Endometrial microvascular endothelial cells (primary cell): ENCODE data around the gene GCSH. TPM values are rescaled to one million over a fixed set of nuclear protein-coding genes. Genes with fewer than 3 reads are reported as not detected.

Experiments
- in situ Hi-C: cut with HindIII; loops from 2 replicates; pipeline ENCODE4 v1.10.0; 2017; ENCODE audit warnings: low sequenced_read_pairs, low pct_unique_long_range_greater_than_20kb; ENCODE audit errors: inconsistent ontology term
- total RNA-seq: library from RNA; depleted of rRNA; stranded (reverse); fragments of >200 nt; gene quantifications from one replicate; pipeline ENCODE4 v1.2.3, GENCODE V29; 2015; ENCODE audit errors: inconsistent ontology term

GCSH gene
- total RNA-seq, 1 donor from 2014 or later, result 27.0 TPM

DNA sequence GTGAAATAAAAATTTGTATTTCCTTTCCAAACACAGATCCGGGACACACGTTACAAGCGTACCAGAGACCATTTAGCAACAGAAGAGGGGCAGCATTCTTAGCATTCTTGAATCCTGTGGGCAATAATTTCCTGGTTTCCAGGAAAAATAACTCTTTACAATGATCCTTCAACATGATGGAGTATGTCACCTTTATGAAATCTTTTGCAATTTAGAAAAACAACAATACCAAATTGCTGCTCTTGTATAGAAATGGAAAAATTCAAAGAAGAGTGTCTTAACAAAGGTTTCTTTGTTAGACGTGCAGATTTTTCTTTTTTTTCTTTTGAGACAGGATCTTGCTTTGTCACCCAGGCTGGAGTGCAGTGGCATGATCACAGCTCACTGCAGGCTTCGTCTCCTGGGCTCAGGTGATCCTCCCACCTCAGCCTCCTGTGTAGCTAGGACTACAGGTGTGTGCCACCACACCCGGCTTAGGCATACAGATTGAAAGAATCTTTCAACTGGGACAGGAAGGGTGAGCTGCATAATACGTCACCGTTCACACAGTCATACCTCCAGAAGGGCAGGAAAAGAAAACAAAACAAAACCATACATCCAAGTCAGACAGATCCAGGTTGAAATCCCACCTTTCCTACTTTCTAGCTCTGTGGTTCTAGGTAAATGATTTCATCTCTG lies 10.8 kb upstream of the GCSH start:
- in situ Hi-C loops, result no loop called here

DNA sequence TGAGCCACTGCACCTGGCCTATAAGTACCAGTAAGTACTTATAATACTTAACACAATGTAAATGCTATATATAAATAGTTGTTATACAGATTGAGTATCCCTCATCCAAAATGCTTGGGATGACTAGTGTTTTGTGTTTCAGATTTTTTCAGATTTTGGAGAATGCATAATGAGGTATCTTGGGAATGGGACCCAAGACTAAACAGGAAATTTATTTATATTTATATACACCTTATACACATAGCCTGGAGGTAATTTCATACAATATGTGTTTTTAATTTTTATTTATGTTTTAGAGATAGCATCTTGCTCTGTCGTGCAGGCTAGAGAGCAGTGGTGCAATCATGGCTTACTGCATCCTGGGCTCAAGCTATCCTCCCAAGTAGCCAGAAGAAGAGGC lies 9.8 kb upstream of the GCSH start:
- in situ Hi-C loops, result no loop called here

GRCh38 chr16:81101702-81102101 lies 5.5 kb upstream of the GCSH start:
- in situ Hi-C loops, result no loop called here

DNA sequence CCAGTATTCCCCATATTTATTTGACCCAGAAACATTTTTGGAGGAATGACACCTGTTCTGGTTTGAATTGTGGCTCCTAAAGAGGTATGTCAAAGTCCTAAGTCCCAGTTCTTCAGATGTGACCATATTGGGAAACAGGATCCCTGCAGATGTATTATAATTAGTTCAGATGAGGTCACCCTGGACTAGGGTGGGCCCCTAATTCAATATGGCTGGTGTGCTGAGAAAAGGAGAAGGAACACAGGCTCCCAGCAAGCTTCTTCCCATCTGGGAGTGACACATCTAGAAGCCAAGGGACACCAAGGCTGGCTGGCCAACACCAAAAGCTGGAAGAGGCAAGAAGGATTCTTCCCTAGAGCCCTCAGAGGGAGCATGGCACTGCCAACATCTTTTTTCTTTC lies 3.8 kb upstream of the GCSH start:
- in situ Hi-C loops, result no loop called here

DNA sequence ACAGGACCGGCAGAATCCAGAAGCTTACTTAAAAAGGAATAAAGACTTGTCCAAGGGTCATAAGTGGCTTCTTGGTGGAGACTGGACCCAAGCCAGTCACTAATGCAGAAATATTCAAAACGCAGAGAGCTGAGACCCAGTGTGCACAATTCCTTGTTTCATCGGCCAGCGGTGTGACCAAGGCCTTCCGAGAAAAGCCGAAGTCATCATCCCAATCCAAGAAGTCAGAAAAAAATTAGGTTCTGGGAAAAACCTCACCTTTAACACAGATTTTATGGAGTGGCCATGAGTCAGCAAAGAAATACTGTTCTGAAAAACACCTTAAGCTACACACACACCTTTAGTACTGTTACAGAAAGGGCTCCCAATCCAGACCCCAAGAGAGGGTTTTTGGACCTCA lies 1.0 kb upstream of the GCSH start:
- in situ Hi-C loops, result no loop called here

DNA sequence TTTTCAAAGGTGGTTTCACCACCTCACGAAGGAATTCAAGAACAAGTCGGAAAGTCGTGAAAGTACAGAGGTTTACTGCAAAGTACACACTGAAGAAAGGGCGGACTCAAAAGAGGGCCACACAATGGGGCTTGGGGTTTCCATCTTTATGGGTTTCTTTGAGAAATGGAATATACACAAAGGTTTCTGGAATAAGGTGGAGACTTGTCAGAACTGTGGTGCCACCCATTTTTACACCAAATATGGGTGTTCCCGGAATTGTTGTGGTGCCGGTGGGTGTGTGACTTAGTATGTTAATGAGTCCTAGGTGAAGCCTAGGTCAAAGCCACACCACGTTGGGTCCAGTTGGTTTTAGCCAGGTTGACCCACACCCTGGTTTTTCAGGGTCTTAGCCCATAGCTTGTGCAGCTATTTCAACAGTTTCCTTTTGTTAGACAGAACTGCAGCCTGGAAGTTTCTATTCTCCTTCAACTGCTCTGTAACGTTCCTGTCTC lies 567 bp upstream of the GCSH start:
- in situ Hi-C loops, result no loop called here

GRCh38 chr16:81095653-81095952 lies 592 bp downstream of the GCSH start:
- in situ Hi-C loops, result no loop called here

DNA sequence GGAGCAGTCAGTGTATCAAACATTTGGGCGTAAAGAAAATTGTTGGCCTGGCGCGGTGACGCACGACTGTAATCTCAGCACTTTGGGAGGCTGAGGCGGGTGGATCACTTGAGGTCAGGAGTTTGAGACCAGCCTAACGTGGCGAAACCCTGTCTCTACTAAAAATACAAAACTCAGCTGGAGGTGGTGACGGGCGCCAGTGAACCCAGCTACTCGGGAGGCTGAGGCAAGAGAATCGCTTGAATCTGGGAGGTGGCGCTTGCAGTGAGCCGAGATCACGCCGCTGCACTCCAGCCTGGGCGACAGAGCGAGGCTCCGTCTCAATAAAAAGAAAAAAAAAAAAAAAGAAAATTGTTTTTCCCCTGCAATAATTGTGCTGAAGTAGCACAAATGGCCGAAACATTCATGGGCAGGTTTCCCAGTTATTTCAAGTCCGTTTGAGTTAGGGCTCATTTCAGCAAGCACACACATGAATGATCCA lies 1.4 kb downstream of the GCSH start:
- in situ Hi-C loops, result no loop called here

DNA sequence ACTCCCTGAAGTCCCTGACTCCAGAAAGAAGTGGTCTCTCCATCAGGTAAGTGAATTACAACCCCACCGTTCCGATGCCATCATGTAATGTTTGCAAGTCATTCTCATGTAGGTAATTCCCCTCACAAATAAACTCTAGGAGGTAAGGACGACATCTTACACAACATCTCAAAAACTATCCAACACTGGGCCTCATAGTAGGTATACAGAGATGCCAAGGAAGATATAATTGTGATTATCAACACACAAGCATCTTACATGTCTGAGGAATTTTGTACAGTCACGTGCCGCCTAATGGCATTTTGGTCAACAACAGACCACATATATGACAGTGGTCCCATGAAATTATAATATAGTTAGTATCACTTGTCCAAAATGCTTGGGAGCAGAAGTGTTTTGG lies 7.4 kb downstream of the GCSH start:
- in situ Hi-C loops, result no loop called here

- in situ Hi-C loops, result no loop called here
Measured at GRCh38 chr16:81081014-81081413, 15.2 kb downstream of the GCSH start.

DNA sequence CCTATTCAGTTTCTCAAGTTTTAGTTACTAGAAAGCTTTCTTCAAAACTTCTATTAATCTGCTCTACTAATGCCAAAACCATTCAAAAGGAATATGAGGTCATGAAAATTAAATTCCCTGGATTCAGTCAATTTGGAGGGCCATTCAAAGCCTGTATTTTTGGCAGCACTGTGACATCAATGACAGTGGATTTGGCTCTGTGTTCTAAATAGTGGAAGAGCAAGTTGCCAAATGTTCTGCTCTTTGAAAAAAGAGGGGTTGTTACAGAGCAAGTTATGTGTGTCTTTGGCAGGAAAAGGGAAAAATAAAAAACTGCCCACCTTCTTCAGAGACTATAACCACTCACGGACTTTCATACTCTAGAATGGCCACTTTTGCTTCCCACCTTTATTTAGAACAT lies 16.0 kb downstream of the GCSH start:
- in situ Hi-C loops, result no loop called here

- in situ Hi-C loops, result no loop called here
Measured at GRCh38 chr16:81077076-81077940, 18.9 kb downstream of the GCSH start, which contains the start of gene C16orf46. TSS of gene C16orf46 (minus strand) at chr16:81077238. CDS start at chr16:81063955, 13,283 bp downstream.

DNA sequence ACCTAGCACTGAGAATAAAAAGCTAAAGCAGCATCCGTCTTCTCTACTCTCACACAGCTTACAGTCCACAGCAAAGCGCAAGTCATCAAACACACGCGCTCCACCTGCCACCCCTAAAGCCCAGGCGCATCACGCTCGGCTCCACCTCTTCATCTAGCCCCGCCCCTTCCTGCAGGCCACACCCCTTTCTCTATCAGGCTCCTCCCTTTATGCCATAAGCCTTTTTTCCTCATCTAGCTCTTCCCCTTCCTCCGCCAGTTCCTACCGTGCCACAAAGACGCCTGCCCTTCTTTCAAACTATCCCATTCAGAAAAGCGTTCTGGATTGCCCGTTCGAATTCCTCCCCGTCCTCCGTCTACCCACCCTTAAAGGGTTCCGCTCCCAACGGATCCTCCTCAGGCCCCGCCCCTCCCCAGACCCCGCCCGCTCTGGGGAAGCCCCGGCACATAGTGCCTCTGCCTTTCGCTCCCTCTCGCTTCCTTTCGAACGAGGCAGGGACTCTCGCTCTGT lies 19.6 kb downstream of the GCSH start:
- in situ Hi-C loops, result no loop called here

DNA sequence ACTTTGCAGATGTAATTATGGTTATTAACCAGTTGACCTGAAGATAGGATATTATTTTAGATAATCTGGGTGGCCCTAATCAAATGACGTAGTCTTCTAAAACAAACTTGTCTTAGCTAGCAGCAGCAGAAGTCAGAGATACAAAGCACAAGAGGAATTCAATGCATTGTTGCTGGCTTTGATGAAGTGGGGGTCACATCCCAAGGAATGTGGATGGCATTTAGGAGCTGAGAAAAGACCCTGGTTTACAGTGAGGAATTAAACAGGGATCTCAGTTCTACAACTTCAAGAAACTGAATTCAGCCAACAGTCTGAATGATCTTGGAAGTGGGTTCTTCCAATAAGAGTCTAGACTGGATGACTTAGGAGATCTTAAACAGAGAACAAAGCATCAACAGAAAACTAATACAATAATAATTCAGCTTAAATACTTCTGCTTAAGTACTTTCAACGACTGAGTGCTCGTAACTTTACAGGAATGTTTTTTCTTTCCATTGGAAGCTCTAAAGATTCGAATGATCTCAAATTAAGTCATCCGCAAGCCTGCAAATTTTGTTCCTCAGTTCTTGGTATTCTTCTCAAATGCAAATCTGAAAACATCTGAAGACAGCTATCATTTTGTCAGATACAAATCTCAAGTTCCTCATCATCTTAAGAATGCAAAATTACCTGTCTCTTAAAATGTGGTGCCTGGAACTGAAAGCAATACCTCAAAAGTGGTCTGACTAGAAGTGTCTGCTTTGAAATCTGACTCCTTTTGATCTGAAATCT lies 22.4 kb downstream of the GCSH start:
- in situ Hi-C loops, result no loop called here

DNA sequence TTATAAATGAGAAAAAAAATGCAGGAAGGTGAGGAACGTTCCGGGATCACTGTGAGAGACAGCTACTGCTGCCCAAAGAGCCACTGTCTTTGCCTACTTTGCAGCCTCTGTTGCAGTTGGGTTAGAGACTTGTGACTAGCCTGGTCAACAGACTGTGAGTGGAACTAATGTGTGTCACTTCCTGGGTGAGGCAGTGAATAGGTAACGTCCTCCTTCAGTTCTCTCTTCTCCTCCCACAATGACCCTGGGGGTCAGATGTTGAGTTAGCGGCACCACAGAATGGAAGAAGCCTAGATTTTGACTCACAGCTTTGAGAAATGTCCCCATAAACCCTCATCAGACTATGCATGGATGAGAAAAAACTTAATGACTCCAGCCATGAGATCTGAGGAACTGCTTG lies 24.4 kb downstream of the GCSH start:
- in situ Hi-C loops, result no loop called here

DNA sequence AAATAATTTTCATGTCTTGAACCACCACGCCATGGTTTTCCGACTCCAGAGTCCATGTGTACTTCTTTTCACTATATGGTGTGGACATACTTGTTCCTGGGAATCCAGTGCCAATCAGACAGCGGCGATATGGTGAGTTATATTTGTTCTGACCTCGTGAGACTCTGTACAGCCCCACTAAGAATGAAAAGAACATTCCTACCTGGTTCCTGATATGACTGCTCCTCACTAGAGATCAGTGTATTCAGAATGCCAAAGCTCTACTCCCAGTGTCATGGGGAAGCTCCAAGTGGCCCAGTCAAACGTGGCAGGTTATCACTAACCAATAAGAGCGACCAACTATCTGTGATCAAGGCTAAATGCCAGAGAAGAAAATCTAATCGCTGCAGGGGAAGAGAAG lies 25.2 kb downstream of the GCSH start:
- in situ Hi-C loops, result no loop called here

DNA sequence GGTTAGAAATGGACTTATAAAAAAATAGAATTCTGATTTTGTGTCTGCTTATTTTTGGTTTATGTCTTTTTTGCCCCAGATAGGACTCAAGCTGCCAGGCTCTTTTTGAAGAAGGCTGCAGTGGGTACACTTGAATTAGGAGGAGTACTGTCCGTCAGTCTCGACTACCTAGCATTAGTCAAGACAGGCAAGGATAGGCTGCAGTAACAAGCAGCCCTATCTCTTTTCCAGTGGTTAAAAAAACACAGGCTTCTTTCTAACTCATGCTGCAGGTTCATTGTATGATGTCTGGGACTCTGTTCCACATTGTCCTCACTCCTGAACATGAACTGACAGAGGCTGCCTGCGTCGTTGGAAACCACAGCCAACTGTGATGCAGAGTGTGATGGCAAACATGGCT lies 27.1 kb downstream of the GCSH start:
- in situ Hi-C loops, result no loop called here

GRCh38 chr16:81067166-81067565 lies 29.0 kb downstream of the GCSH start:
- in situ Hi-C loops, result no loop called here

GRCh38 chr16:81066681-81067080 lies 29.5 kb downstream of the GCSH start:
- in situ Hi-C loops, result no loop called here
